NCI-H2171 (cell line): ENCODE results near the gene SOCS1.

Experiments
- DNase-seq: peaks from one replicate; lab custom pipeline; 2025; lab: John Stamatoyannopoulos, UW

Gene SOCS1

DNA sequence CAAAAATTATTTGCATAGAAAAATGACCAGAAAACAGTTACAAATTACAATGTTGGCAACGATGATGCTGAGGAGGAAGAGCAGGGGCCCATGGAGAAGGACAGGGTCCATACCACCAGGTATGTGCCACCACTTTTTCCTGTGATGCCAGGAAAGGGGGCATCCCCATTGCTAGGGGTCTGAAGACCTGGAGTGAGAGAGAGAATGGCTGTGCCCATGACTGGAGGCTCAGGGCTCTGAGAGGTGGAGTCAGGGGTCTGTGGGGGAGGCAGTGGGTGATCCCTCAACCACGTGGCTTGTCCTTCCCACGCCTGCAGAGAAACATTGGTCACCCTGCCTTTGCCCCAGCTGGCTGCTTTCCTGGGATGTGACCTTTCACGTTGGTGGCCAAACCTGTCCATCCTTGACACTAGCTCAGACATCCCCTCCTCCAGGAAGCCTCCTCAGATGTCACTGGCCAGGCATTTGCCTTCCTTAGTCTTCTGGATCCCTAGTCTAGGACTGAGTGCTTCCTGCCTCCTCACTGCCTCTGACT is 51.4 kb downstream of the SOCS1 start:
- DNase-seq: no peak
